Testis (tissue), 3 donors: ENCODE measurements around the gene RAD51C. TPM values are rescaled to one million over a fixed set of nuclear protein-coding genes. Genes with fewer than 3 reads are reported as not detected.

Experiments used
- polyA plus RNA-seq: library from polyadenylated mRNA; stranded (reverse); fragments of 350-450 nt; fragmentation: Illumina TruSeq; extraction: RNeasy Lipid Tissue Mini Kit (QIAGEN cat#74804); gene quantifications from one replicate; pipeline ENCODE4 v1.2.3, GENCODE V29; 2014; ENCODE audit warnings: low read depth, low replicate concordance; ENCODE audit not compliant: insufficient read depth
- small RNA-seq, 2 donors: library from RNA; depleted of rRNA; stranded (forward); fragments of <200 nt; gene quantifications; one replicate each; pipeline ENCODE3, GENCODE V24; 2016
- total RNA-seq, 2 donors: library from RNA; depleted of rRNA; stranded (reverse); fragments of >200 nt; gene quantifications; one replicate each; pipeline ENCODE4 v1.2.3, GENCODE V29; 2016

RAD51C gene
- total and polyA plus RNA-seq, 3 donors from 2014 or later: 44.5 to 63.4 (median 53.5) TPM

Small RNA genes lying within 50 kb of the gene (small RNA-seq; reads per million reads assigned to genes)
- gene AC011195.1 (0 reads per million in 2 donors), gene AC025521.1 (0 reads per million in 2 donors), gene RF00017 (0 reads per million in 2 donors), gene RNU1-108P (0 to 0.09 reads per million in 2 donors), gene RNU1-52P (0 reads per million in 2 donors), gene RNU1-85P (0 reads per million in 2 donors)

Other genes with a start within 250 kb of the RAD51C start
- gene HSF5, start 204.2 kb upstream of the RAD51C start, total RNA-seq: 10 to 100 TPM; 40.0 to 57.8 TPM
- gene HSF5, start 204.2 kb upstream of the RAD51C start, polyA plus RNA-seq: 119 TPM
- gene MTMR4, start 178.0 kb upstream of the RAD51C start, total RNA-seq: 100 to 1,000 TPM; 146 to 183 TPM
- 59.3 TPM for gene MTMR4, start 178.0 kb upstream of the RAD51C start, polyA plus RNA-seq
- 10 to 100 TPM; 27.7 to 37.2 TPM for gene TEX14, start 557 bp upstream of the RAD51C start, total RNA-seq
- 96.5 TPM for gene TEX14, start 557 bp upstream of the RAD51C start, polyA plus RNA-seq
- gene PPM1E, start 63.3 kb downstream of the RAD51C start, total RNA-seq: 10 to 100 TPM in 1 of 2 donors, 1 to 10 TPM in 1; 8.1 to 13.5 TPM
- gene PPM1E, start 63.3 kb downstream of the RAD51C start, polyA plus RNA-seq: 16.7 TPM